Stimulated activated CD4-positive, alpha-beta T cell treated with anti-CD3 and anti-CD28 coated beads, Interleukin-4, amount 100 ng/mL, for 4 hours (primary cell): ENCODE data around the gene ZSCAN25.
"Not testable (repeated sequence)": the region's sequence is repeated elsewhere in the genome, so short reads cannot be mapped to it uniquely, and the experiment has no call there.

Experiments used
- DNase-seq, 2 experiments: peaks; one replicate each; pipeline ENCODE4 v3.0.0-alpha.2; 2020

ZSCAN25 gene

DNA sequence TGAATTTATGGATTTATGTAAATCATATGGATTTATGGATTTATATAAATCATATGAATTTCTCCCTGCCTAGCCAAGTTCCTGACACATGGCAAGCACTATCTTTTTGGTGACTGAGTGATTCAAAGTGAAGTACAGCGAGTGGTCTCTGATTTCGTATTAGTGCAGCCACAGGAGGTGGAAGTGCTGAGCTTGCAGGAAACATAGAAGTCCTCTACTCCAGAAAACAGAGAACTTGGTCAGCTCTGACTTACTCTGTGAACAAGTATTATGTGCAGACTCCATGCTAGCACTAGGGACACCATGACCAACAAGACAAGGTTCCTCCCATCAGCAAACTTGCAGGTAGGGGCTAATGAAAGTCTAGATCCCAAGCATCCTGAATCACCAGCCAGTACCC, 34.5 kb downstream of the ZSCAN25 start:
- no peak for DNase-seq

- DNase-seq, result no peak
Measured at GRCh38 chr7:99652671-99653070, 35.9 kb downstream of the ZSCAN25 start.

DNA sequence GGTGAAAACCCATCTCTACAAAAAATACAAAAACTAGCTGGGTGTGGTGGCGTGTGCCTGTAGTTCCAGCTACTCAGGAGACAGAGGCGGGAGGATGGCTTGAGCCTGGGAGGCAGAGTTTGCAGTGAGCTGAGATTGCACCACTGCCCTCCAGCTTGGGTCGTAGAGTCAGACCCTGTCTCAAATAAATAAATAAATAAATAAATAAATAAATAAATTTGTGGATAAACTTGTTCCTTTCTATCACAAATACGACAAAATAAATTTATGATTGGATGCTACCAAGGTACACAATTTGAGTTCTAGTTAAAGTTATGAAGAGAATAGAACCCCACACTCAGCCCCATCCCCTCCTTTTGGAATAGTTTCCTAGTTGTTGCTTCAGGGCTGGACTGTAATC, 36.5 kb downstream of the ZSCAN25 start:
- DNase-seq, result not testable (repeated sequence)

GRCh38 chr7:99653754-99654153, 37.0 kb downstream of the ZSCAN25 start:
- DNase-seq, result no peak

GRCh38 chr7:99654626-99655025, 37.9 kb downstream of the ZSCAN25 start:
- not testable (repeated sequence) for DNase-seq

- not testable (repeated sequence) for DNase-seq
Measured at GRCh38 chr7:99657879-99658278, 41.1 kb downstream of the ZSCAN25 start.

- no peak for DNase-seq
Measured at GRCh38 chr7:99665312-99666012, 48.7 kb downstream of the ZSCAN25 start.

DNA sequence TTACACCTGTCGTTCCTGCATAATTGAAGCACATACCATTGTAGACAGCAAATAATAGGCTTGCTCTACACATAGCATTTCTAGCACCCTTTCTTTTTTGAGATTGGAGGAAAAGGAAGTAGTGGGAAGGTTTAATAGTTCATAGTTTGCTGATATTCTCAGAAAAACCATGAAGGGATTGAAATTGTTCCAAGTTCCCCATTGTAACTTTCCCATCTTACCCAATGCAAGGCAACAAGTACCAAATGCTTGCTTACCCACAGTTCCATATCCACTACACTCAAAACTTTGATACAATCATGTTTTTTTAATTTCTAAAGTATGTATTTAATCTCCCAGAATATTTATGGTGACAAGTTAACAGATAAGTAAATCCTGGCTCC, 49.3 kb downstream of the ZSCAN25 start:
- no peak for DNase-seq

DNA sequence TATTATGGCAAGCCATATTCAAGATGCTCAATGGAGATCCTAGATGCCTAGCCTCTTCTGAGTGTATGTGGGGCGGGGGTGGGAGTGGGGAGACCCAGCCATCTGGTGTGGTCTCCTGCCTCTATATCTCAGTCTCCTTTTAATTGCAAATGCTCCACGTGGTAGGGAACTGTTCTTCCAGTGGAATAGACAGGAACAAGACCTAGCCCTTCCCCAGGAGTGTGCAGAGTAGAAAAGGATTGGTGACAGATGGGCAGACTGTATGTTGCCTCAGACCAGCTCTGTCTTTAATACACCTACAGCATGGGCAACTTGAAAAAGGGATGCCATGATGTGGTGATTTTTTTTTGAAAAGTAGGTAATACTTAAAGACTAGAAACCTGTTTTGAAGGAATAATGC, 50.4 kb downstream of the ZSCAN25 start:
- DNase-seq, result no peak

- no peak for DNase-seq
Measured at GRCh38 chr7:99668541-99668940, 51.8 kb downstream of the ZSCAN25 start.

GRCh38 chr7:99669782-99670181, 53.0 kb downstream of the ZSCAN25 start:
- no peak for DNase-seq

GRCh38 chr7:99672573-99672972, 55.8 kb downstream of the ZSCAN25 start:
- DNase-seq, result no peak

DNA sequence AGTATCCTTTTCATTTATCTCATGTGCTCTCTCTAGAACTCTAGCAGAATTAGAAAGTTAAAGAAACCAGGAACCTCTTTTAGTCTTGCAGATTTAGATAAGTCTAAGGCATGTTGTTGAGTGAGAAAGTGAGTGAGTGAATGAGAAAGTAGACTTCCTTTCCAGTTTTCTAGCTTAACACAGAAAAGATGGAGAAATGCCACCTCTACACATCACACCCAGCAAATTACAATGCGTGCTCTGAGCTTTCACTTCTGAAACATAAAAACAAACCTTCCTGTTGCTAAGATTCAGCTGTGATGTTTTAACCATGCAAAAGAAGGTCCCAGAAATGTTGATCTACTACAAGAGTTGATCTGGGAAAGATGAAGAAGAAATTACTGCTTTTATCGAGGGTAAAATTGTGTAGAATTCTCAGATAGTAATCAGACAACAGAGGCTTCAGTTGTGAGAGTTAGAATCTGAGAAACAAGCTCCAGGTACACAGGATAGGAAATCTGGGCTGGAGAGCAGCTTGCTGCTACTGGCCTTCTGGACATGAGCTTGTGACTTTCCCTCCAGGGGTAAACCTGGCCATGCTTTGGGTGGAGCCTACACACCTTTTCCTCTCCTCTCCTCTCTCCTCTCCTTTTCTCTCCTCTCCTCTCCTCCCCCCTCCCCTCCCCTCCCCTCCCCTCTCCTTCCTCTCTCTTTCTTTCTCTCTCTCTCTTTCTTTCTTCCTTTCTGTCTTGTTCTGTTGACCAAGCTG, 58.4 kb downstream of the ZSCAN25 start:
- no peak for DNase-seq

DNA sequence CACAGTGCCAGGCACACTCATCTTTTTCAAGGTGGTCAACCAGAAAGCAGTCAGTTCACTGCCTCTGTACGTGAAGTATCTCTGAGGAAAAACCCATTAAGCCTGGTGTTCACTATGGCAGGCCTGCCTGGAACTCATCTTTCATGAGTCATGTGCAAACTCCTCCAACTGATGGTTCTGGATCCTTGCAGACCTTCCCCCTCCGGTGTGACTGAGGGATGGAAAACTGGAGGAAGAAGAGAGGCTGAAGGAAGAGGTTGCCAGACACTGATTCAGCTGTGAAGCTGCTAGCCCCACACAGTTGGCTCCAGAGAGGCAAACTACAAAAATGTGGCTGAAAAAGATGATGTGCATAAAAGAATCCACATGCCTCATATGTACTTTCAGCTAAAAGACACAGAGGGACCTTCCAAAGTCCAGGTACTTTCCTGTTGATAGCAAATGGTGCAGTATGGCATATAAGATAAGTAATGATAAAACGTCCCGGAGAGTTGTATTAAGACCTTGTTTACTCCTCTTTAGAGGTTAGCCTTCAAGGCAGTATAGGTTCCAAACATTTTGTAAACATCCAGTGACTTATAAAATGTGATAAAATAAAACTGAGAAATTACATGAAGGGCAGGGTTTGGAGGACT, 60.4 kb downstream of the ZSCAN25 start:
- DNase-seq, result no peak

- DNase-seq, result no peak
Measured at GRCh38 chr7:99677648-99678045, 60.9 kb downstream of the ZSCAN25 start.

DNA sequence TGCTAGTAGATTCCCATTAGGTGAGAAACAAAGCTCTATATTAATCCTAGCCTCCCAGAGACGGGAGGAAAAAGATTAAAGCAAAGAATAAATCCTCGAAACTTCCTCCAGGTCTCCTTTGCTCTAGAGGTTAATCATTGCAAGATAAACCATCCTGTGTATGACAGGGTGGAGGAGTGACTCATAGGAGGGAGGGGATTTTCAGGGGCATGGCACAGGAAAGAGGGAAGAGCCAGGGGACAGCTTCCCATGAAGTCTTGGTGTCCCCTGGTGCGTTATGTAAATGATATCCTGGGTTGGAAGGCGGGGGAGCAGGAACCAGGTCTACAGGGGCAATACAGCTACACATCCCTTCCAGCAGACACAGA, 62.3 kb downstream of the ZSCAN25 start:
- no peak for DNase-seq

- no peak for DNase-seq
Measured at GRCh38 chr7:99679400-99680191, 62.9 kb downstream of the ZSCAN25 start, which contains the start of gene CYP3A5. Gene CYP3A5, minus strand, starts transcription at chr7:99679996. Its CDS starts 100 bp downstream, at chr7:99679896.
